GM18907 (cell line): ENCODE measurements around the gene HTRA3.

ENCODE experiments used
- ATAC-seq: cut with Tn5 transposase; IDR thresholded peaks from one replicate; pipeline ENCODE4 v1.9.1; 2021; ENCODE audit warnings: mild to moderate bottlenecking, moderate library complexity; ENCODE audit not compliant: unreplicated experiment

Gene HTRA3

DNA sequence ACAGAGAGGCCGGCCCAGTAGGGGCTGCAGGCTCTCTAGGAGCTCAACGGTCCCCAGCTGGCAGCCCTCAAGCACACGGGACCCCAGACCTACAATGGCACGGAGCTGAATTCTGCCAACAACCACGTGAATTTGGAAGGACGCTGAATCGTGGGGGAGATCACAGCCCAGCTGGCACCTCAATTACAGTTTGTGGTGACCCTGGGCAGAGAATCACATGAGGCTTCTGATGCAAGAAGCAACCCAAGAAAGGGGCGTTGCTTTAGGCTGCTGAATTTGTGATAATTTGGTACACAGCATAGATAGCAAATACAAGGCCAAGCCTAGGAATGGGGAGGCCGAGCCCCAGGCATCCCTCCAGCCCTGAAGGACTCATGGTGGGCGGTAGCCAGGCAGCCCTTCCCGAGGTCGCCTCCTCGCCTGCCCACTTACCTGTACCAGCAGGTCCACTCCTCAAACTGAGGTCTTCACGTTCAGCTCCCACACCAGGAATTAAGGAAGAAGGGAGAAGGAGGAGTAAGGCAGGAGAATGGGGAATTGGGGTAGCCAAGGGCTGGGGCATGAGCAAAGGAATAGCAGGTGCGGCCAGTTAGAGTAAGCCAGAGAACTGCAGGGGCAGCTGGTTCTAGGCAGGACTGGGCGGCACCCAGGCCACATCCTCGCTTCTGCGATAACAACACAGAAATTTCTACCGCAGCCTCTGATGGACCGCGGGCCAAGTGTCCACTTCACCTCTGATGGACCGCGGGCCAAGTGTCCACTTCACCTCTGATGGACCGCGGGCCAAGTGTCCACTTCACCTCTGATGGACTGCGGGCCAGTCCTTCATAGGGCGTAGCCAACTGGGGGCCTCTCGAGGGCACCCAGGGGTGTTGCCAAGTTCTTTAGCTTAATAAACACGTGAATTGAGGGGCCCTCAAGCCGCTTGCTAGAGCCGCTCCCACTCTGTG is 23.4 kb upstream of the HTRA3 start:
- ATAC-seq = no peak

DNA sequence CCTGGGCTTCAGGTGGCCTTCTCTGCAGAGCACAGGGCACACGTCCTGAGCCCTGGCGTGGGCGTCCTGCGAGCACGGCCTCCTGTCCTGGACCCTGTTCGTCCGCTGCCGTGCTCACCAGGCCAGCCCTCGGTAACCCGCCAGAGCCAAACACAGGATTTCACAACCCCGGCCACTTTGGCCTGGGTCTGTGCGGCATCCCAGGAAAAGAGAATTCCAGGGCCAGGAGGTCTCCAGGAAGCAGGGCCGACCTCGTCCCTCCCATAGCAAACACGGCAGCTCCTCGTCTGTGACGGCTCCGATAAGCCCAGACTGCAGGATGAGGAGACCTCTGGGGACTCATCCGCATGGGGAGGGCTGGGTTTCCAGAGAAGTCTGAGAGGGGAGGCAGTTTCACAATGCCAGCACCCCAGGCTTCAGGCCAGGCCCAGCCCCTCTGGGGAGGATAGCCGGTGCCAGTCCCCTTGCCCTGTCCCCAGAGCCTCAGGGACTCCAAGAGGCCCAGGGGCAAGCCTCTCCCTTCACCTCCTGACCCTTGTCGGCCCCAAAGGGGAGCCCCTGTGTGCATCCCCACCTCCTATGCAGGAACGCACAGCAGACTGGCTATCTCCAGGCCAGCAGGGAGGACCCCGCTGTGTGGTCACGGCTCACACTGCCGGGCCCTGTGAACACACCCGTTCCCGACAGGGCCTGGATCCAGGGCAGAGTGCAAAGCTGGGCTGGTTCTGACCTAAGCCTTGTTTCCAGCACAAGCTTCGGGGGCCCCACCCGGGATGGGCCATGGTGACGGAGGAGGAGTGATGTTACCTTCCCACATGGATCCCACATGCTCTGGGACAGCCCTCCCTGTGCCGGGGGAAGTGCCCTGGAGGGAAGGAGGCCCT is 22.3 kb upstream of the HTRA3 start:
- ATAC-seq = no peak

DNA sequence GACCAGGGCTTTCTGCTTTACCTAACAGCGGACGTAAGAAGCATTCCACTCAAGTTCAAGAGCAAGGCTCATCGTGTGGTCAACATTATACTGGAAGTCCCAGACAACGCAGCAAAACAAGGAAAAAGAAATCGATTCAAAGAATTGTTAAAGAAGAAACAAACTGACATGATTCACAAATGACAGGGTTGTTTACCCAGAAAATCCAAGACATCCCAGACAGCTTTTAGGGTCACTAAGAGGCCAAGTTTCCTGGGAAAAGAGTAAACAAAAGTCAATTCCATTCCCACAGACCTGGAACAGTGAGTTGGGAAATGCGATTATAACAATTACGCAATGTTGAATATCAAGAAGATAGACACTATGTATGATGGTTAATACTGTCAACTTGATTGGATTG is 21.5 kb upstream of the HTRA3 start:
- no peak for ATAC-seq

DNA sequence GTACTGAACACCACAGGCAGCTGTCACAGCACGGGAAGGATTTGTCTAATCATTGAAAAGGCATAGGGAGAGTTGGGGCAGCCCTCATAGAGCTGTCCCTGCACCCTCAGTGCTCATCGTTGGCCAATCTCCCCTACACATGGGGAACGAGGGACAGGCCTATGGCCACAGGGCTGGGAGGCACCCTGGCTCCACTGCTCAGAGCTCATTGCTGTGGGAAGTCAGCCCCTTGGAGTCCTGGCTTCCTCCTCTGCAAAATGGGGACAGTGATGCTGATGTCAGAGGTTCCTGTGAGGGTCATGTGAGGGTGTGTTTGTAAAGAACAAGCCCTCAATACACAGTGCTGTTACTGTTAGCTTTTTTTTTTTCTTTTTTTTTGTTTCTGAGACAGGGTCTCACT is 19.3 kb upstream of the HTRA3 start:
- ATAC-seq = no peak

DNA sequence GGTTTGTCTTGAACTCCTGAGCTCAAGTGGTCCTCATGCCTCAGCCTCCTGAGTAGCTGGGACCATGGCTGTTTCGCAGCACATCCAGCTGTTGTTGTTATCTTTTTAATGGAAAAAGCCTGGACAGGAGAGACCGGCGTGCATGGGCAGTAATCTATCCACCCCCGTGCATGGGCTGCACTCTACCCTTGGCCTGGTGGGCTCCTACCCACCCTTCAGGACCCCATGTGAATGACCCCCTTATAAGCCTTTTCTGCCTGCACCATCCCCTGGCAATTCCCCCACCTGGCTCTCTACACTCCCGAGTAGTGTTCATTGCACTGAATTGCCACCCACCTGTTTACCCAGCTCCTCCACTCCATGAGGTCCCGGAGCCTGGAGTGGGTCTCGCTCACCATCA is 18.9 kb upstream of the HTRA3 start:
- ATAC-seq = no peak

DNA sequence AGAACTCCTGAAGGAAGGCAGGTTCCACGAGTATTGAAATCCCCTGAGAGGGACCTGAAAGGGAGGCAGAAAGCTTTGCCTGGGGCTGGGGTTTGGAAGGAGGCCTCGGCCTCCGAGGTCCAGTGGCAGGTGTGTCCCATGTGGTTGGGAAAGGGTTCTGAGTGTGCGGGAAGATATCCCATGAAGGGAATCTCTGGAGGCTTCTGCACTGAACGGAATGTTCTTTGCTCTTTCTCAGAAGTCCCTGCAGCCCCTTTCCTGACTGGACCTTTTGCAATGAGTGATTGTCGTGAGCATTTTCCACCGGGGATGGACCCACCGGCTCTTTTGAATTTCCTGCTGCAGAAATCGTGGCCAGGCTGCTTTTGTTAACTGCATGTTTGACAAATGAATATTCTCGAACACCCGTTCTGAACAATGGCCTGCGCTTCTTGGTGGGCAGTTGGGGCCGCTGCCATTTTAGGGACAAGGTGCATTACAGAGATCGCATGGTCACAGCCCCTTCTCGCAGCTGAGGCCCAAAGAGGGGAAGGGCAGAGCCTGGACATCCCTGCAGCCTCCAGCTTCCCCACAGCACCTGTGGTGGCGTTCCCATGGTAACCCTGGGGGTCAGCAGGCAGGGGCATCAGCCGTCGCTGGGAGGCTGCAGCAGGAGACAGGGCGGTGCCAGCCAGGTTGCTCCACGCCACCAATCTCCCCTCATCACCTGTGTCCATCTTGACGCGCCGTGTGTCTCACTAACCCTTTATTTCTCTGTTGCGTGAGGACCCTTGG is 18.3 kb upstream of the HTRA3 start:
- no peak for ATAC-seq

DNA sequence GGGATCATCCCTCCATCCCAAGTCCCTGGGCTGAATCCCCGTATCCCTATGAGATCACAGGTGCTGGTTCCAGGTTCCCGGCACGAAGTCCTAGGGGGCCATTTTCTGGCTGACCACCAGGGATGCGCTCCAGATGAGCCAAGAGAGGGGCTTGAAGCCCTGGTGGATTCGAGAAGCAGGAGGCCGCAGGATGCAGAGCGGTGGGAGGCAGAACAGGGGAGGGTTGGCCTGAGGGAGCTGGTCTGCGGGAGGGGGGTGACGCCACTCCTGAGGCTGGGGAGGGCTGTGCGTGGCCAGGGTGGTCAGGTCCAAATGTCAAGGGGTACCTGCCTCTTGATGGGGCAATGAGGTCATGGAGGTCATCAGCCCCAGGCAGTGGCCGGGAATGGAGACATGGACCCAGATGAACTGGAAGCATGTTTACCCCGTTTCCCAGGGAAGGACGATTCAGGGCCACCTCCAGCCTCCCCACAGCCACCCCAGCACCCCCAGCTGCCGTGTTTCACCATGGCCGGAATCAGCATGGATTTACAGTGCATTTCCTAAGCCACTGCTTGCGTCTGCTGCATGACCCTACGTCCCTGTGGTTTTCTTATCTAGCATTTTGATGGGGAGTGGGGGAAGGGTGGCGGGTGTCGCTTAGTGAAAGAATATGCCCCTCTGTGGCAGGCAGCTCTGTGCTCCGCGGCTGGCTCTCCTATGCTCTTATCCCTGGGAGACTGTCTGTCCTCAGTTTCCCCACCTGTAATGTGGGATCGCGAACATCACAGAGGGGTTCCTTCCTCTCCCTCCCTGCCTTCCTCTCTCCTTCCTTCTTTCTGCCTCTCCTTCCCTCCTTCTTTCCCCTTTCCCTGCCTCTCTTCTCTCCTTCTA is 17.0 kb upstream of the HTRA3 start:
- no peak for ATAC-seq

DNA sequence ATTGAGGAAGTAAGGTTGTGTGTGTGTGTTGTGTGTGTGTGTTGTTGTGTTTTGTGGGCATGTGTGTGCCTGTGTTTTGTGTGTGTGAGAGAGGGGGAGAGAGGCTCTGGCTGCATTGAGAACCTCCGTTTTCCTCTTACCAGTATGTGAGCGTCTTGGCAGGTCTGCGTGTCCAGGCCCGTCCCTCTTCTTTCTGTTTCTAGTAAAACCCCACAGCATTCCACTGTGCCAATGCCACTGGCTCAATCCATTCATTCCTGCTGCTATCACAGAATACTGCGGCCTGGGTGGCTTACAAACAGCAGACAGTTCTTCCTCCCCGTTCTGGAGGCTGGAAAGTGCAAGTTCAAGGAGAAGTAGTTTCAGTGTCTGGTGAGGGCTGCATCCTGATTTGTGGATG is 15.5 kb upstream of the HTRA3 start:
- no peak for ATAC-seq

DNA sequence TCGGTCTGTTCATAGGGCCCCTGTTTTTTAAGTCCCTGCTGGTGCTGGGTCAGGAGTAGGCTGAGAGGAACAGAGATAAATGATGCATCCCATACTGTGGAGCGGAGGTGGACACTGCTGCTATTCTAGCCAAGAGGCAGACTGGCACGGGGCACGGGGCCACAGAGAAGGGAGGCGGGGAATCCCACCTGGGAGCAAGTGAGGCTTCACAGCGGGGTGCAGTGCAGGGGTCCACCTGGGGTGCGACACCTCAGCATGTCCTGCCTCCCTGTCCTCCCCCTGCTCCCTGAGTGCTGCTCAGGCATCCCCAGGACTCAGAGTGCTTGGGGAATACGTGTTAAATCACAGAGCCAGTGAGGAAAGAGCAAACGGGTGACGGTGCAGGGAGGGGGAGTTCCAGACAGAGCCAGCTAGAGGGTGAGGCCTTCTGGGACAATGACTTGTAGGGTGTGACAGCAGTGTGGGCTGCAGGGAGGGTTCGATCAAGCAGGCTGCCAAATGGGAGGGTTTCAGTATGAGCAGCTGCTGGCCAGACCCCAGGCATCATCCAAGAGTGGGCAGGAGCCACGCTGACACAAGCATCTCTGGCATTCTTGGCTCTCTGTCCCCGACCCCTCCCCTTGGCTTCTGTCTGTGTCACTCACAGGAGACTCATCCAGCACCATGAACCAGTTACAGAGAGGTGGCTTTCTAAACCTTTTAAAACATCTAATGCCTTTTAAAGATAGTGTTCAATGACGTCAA is 13.7 kb upstream of the HTRA3 start:
- no peak for ATAC-seq

DNA sequence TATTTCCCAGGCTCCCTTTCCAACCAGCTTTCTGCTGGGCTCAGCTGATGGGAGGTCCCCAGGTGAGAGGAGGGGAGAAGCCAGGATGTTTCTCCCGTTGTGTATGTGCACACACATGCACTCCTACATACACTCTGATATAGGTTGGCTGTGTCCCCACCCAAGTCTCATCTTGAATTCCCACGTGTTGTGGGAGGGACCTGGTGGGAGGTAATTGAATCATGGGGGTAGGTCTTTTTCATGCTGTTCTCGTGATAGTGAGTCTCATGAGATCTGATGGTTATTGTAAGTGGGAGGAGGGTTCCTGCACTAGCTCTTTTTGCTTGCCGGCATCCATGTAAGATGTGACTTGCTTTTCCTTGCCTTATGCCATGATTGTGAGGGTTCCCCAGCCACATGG is 11.7 kb upstream of the HTRA3 start:
- no peak for ATAC-seq

DNA sequence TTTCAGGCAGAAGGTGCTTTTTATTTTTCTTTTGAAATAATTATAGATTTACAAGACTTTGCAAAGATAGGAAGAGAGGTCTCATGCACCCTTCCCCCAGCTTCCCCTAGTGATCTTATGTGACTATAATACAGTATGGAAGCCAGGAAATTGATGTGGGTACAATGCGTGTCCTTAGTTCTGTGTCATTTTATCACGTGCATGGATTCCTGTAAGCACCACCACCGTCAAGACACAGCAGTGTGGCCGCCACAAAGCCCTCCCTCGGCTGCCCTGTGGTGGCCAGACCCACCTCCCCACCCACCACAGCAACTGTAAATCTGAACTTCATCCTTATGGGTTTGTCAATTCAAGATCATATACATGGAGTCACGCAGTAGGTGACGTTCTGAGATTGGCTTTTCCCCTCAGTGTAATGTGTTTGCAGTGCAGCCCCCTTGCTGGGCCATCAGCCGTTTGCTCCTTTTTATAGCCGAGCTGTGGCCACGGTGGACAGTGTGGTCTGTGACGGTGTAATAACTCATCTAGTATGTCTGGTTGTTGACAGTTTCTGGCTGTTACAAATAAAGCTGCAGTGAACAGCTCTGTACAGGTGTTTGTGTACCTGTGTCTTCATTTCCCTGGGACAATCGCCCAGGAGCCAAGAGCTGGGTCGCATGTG is 10.9 kb upstream of the HTRA3 start:
- ATAC-seq = no peak

DNA sequence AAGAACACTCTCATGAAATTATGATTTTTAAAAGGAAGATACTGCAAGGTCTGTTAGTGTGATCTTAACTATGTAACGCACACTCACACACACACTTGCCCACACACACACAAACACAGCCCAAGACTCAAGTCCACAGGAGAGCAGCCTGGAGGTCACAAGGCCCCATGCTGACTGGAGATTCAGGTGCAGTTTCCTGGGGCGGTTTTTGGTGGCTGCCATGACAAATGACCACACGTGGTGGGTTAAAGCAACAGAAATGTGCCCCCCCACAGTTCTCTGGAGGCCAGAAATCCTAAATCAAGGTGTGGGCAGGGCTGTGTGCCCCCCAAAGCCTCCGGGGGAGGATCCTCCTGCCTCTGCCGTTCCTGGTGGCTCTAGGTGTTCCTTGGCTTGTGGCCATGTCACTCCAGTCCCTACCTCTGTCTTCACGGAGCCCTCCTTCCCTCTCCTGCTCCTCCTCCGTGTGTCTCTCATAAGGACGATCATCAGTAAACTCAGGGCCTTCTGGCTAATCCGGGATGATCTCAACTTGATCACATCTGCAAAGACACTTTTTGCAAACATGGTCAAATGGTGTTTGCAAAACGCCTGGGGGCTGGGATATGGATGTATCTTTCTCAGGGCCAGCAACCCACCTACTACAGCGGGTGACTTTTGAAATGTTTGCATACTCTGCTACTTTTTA is 9.7 kb upstream of the HTRA3 start:
- ATAC-seq = no peak

DNA sequence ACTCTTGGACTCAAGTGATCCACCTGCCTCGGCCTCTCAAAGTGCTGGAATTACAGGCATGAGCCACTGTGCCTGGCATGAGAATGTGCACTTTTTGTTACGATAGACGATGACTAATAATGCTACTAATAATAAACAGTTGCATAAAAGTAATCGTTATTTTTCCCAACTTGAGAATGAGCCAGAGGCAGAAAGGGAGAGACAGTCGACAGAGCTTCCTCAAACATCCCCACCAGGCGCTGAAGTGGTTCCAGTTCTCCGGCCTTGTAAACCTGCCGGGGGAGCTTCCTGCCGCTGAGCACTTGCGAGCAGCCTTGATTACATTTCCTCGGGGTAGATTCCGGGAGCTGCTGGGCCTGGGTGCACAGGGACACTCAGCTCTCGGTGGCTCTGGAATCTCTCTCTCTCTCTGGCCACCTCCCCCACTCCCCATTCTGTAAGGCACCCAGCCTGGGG is 8.9 kb upstream of the HTRA3 start:
- ATAC-seq = no peak

DNA sequence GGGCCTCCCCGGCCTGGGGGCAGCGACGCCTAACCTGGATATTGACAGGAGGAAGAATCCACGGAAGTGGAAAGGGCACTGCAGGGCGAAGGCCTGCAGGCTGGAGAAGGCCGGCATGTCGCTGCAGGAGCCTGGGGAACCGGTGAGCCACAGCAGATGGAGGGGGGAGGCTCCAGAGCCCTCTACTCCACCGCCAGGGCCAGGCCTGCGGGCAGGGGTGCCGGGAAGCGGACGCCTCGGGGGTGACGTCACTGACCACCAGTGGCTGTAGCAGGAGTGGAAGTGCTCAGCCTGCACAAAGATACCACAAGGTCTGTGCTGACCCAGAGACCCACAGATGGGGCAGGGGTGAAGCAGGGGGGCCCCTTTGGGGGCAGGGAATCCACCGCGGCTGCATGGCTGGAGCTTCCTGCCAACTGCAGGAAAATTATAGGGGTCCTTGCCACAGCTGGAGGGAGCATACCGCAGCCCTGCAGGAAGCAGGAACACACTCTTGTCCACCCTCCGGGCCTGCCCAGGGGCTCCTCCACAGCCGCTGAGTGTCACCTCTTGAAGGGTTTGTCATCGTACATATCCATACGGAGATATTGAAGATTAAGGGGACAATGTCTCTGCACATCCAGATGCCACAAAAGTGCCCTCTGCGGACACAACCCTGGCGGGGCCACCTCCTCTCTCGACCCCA is 7.6 kb upstream of the HTRA3 start:
- no peak for ATAC-seq

DNA sequence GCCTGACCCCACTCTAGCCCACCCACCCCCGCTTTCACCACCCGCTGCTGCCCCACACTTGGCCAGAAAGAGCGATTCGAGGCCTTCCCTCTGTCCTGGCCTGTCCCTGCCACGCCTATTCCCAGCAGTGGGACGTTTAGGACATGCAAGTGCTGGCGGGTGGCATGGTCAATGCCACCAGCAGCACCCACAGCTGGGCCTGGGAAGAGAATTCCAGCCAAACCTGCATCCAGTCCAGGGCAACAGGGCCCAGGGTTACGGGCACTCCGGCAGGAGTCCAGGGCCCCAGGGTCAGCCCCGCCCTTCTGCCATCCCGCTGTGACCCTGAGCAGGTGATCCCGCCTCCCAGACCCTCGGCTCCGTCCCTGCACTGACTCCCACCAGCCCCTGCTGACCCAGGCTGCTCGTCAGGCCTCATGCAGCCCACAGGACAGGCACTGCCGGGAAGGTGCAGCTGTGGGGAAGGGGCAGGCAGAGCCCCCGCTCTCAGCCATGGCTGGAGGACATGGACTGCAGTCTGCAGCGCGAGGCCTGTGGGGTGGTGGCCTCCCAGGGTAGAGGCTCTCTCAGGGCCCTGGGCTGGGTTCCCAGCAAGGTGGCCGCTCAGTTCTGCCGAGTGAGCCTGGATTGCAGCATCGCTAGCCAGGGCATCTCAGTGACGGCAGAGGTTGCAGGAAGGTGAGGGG is 6.8 kb upstream of the HTRA3 start:
- ATAC-seq = no peak

DNA sequence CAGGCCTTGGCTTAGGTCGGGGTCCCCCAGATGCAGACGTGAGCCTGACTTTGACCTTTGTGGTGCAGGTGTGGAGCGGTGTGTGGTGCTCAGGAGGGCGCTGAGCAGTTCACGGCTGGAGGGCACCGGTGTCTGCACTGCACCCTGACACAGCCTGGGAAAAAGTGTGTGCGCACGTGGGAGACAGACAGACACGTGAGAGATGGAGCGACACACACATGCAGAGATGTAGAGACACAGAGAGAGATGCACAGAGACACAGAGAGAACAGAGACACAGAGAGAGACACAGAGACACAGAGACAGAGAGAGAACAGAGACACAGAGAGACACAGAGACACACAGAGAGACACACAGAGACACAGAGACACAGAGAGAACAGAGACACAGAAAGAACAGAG is 6.2 kb upstream of the HTRA3 start:
- ATAC-seq = no peak

DNA sequence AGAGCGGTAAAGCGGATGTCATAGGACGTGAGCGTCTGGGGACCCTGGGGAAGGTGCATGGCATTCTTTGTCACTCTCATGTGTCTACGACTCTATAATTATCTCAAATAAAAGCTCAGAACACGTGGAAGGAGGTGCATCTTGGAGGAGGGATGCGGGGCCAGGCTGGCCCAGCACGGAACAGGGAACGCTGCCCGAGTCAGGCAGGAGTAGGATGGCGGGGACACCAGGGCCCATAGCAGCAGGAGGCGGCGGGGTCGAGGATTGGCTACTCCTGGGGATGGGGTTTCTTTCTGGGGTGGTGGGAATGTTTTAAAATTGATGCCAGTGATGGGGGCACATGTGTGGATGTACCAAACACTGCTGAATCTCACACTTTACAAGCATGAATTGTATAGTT is 5.4 kb upstream of the HTRA3 start:
- ATAC-seq = no peak
